Measurements from ENCODE around the gene KCP. TPM values are rescaled to one million over a fixed set of nuclear protein-coding genes. Genes with fewer than 3 reads are reported as not detected.

The KCP gene
- total RNA-seq, 1 experiment from 2014 or later, result 1.6 TPM

GRCh38 chr7:128838981-128839731 lies 71.4 kb downstream of the KCP start:
- BruUV-seq (replicated peaks), result no TSS peak
- ChIA-PET RAD21 (ENCODE audit: low non-redundant PET in 1 of 2, low total read pairs in 2 of 2, uncharacterized antibody in 2 of 2, unreplicated experiment in 2 of 2) (no interaction called here), POLR2A (no interaction called here), CTCF (no interaction called here)
- ATAC-seq (no peak), DNase-seq (ENCODE audit: low read depth, low spot score) (no peak)
- no peaks in the 10 kb centered on the region for H3K9me2 ChIP-seq (ENCODE audit: insufficient read depth)
- no peak overlapping the region for H3K27ac ChIP-seq (ENCODE audit: low read depth, low read length)
- peaks cover 0 to 8% of the 10 kb centered on the region in 2 experiments; a peak in 2 of 4 replicates for H3K4me1 ChIP-seq (ENCODE audit: control insufficient read depth in 1 of 2, insufficient read depth in 2 of 2, low read length in 2 of 2)
- H3K9me3 ChIP-seq (ENCODE audit: control insufficient read depth in 1 of 2, insufficient read depth in 1 of 2, low read depth in 1 of 2, low read length in 2 of 2), result no peaks in the 10 kb centered on the region
- no peaks in the 10 kb centered on the region for H3K27me3 ChIP-seq (ENCODE audit: insufficient read depth, low read length)
- intact Hi-C loops (cut with micrococcal nuclease), result no loop called here
- no peaks in the 10 kb centered on the region for H3K79me2 ChIP-seq (ENCODE audit: insufficient read depth, low read length)
- no peak overlapping the region for H3K4me3 ChIP-seq (replicated peaks in 1 of 2; ENCODE audit: low read depth in 1 of 2, low read length in 2 of 2)
- H3K4me2 ChIP-seq (ENCODE audit: low read length), result no peak overlapping the region
- peaks cover 0 to 27% of the 10 kb centered on the region in 2 experiments; a peak in 1 of 4 replicates for H3K36me3 ChIP-seq (ENCODE audit: control insufficient read depth in 1 of 2, insufficient read depth in 2 of 2, low read length in 2 of 2)
- H4K20me1 ChIP-seq (ENCODE audit: insufficient read depth), result no peaks in the 10 kb centered on the region
- no peak overlapping the region for H2AFZ ChIP-seq (ENCODE audit: low read depth, low read length, poor library complexity, severe bottlenecking)
- no peak overlapping the region for H3K9ac ChIP-seq (ENCODE audit: low read length)
- no peak for TF ChIP-seq ATF3 (IDR thresholded peaks at IDR 0.05)
- no peak for TF ChIP-seq CEBPB (IDR thresholded peaks at IDR 0.05; ENCODE audit: low read depth)
- TF ChIP-seq SP1 (IDR thresholded peaks at IDR 0.05; ENCODE audit: low read depth), result no peak
- TF ChIP-seq CTCF (IDR thresholded peaks at IDR 0.05 in 2 of 3, conservative IDR thresholded peaks at IDR 0.05 in 1 of 3; ENCODE audit: borderline replicate concordance in 1 of 3, insufficient read depth in 1 of 3, low read depth in 2 of 3, low read length in 2 of 3), result no peak
- no peak for TF ChIP-seq EZH2phosphoT487 (IDR thresholded peaks at IDR 0.05; ENCODE audit: borderline replicate concordance)
- no peak for TF ChIP-seq SIN3A (IDR thresholded peaks at IDR 0.05; ENCODE audit: low read depth)
- no peak for TF ChIP-seq ZBTB33 (IDR thresholded peaks at IDR 0.05; ENCODE audit: extremely low read depth, insufficient replicate concordance, low read length)
- TF ChIP-seq FOSL1 (IDR thresholded peaks at IDR 0.05; ENCODE audit: low read depth), result no peak
- TF ChIP-seq ZNF274 (IDR thresholded peaks at IDR 0.05; ENCODE audit: low read depth, low read length), result no peak
- no peak for TF ChIP-seq RAD21 (IDR thresholded peaks at IDR 0.05; ENCODE audit: low read depth)
- TF ChIP-seq REST (IDR thresholded peaks at IDR 0.05; ENCODE audit: low read depth), result no peak
- no peak for TF ChIP-seq TCF7L2 (IDR thresholded peaks at IDR 0.05; ENCODE audit: borderline replicate concordance, extremely low read depth, insufficient read depth, insufficient read length)

Data from HCT116 (cell line).